Measurements from ENCODE around the gene SCN10A.

GRCh38 chr3:38657369-38657768, 158.6 kb downstream of the SCN10A start:
- no peak for TF ChIP-seq POLR2AphosphoS5 (IDR thresholded peaks at IDR 0.05; ENCODE audit: borderline replicate concordance, low read depth, low read length)
- TF ChIP-seq EZH2 (IDR thresholded peaks at IDR 0.05), result no peak

Data from SK-N-MC (cell line).